Epithelial cell of alveolus of lung (primary cell): ENCODE measurements around the gene PEX14. TPM values are rescaled to one million over a fixed set of nuclear protein-coding genes. Genes with fewer than 3 reads are reported as not detected.

ENCODE experiments used
- total RNA-seq: library from RNA; depleted of rRNA; stranded (reverse); fragments of >200 nt; gene quantifications from 2 replicates; pipeline ENCODE4 v1.2.1, GENCODE V29; 2015

The PEX14 gene
- total RNA-seq = 17.8 and 20.8 TPM in 2 replicates

GRCh38 chr1:10474613-10475507 is at the start of gene PEX14:
TSS of gene PEX14 (plus strand) at chr1:10474950. CDS start at chr1:10474967, 17 bp downstream.

GRCh38 chr1:10430216-10431069 is 44.3 kb upstream of the PEX14 start, which contains the start of gene CENPS:
TSS of gene CENPS (plus strand) at chr1:10430433. CDS start at chr1:10430518, 85 bp downstream.

GRCh38 chr1:10449751-10450150 is 25.0 kb upstream of the PEX14 start, which contains the start of gene CORT:
TSS of gene CORT (plus strand) at chr1:10450031. CDS start at chr1:10450224, 193 bp downstream.

GRCh38 chr1:10472220-10473144 is 2.3 kb upstream of the PEX14 start, which contains the start of gene DFFA:
TSS of gene DFFA (minus strand) at chr1:10472529. CDS start at chr1:10472458, 71 bp downstream.

Other genes with a start within 250 kb of the PEX14 start
- gene PGD, start 75.9 kb upstream of the PEX14 start, total RNA-seq = 110 and 327 TPM in 2 replicates
- gene CENPS, start 44.5 kb upstream of the PEX14 start, total RNA-seq = 7.8 and 9.7 TPM in 2 replicates
- gene CORT, start 24.9 kb upstream of the PEX14 start, total RNA-seq = not detected in 2 replicates
- 27.4 and 29.1 TPM in 2 replicates for gene DFFA, start 2.4 kb upstream of the PEX14 start, total RNA-seq